Lower leg skin (tissue), 3 donors: ENCODE results near the gene ACO2.

Source experiments
- POLR2A ChIP-seq, 2 donors: fragments of 450-650 bp; IDR thresholded peaks; one replicate each; pipeline ENCODE4 v1.6.1; 2016 to 2017; ENCODE audit warnings: antibody characterized with exemption in 2 of 2, mild to moderate bottlenecking in 1 of 2, moderate library complexity in 1 of 2
- TF ChIP-seq, protein P1 (sequence below), 3 donors: fragments of 450-650 bp; IDR thresholded peaks; one replicate each; pipeline ENCODE4 v1.5.1; 2016; ENCODE audit warnings: antibody characterized with exemption in 3 of 3, mild to moderate bottlenecking in 3 of 3, moderate library complexity in 2 of 3

DNA sequence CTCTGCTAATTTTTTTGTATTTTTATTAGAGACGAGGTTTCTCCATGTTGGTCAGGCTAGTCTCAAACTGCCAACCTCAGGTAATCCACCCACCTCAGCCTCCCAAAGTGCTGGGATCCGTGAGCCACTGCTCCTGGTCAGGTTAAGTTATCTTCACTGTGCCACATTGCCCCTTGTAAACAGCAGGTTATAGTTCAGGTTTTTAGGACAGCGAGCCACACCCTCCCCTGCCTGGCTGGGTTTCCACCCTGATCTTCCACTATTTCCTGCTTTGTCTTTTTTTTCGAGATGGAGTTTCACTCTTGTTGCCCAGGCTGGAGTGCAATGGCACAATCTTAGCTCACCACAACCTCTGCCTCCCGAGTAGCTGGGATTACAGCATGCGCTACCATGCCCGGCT, 16.1 kb downstream of the ACO2 start:
- TF ChIP-seq, protein P1, sequence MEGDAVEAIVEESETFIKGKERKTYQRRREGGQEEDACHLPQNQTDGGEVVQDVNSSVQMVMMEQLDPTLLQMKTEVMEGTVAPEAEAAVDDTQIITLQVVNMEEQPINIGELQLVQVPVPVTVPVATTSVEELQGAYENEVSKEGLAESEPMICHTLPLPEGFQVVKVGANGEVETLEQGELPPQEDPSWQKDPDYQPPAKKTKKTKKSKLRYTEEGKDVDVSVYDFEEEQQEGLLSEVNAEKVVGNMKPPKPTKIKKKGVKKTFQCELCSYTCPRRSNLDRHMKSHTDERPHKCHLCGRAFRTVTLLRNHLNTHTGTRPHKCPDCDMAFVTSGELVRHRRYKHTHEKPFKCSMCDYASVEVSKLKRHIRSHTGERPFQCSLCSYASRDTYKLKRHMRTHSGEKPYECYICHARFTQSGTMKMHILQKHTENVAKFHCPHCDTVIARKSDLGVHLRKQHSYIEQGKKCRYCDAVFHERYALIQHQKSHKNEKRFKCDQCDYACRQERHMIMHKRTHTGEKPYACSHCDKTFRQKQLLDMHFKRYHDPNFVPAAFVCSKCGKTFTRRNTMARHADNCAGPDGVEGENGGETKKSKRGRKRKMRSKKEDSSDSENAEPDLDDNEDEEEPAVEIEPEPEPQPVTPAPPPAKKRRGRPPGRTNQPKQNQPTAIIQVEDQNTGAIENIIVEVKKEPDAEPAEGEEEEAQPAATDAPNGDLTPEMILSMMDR (IDR thresholded peaks at IDR 0.05), result no peak
- no peak for TF ChIP-seq POLR2A (IDR thresholded peaks at IDR 0.05)
